H1 (cell line): ENCODE measurements around the gene LHPP. TPM values are rescaled to one million over a fixed set of nuclear protein-coding genes. Genes with fewer than 3 reads are reported as not detected.

Experiments used
- CTCF ChIA-PET: fragments of 300-600 bp; sonication (Branson Sonifier 250); formaldehyde crosslinking; loops from one replicate; lab custom pipeline; 2021; ENCODE audit not compliant: partially characterized antibody; lab: Charles Lee
- POLR2A ChIA-PET: fragments of 300-600 bp; sonication (Branson Sonifier 250); formaldehyde crosslinking; loops from one replicate; lab custom pipeline; 2021; ENCODE audit warnings: inconsistent platforms; ENCODE audit not compliant: partially characterized antibody; lab: Charles Lee
- DNase-seq, 2 experiments: peaks; one replicate each; pipeline versions ENCODE4 v3.0.0 to v3.0.0-alpha.2; 2010 to 2022; ENCODE audit warnings: low spot score in 2 of 2, low read depth in 1 of 2, mixed read lengths in 1 of 2
- FAIRE-seq: peaks from 2 replicates; lab custom pipeline; 2011; peaks lifted over from hg19 to GRCh38; lab: Jason Lieb, UNC
- H2AFZ ChIP-seq: 2 replicates; pipeline ENCODE4 v1.8.1; 2012; ENCODE audit warnings: low read length, inconsistent platforms
- H2AK5ac ChIP-seq: 2 replicates; pipeline ENCODE4 v1.6.1; 2013; ENCODE audit warnings: low read depth, low read length
- H2BK120ac ChIP-seq: replicated peaks from 2 replicates; pipeline ENCODE3; 2013; ENCODE audit warnings: low read depth, low read length, inconsistent platforms
- H2BK12ac ChIP-seq: 2 replicates; pipeline ENCODE4 v1.6.1; 2013; ENCODE audit warnings: low read depth, low read length
- H2BK15ac ChIP-seq: 2 replicates; pipeline ENCODE4 v1.6.1; 2013; ENCODE audit warnings: low read length
- H2BK20ac ChIP-seq: 2 replicates; pipeline ENCODE4 v1.6.1; 2013; ENCODE audit warnings: low read length
- H2BK5ac ChIP-seq: 2 replicates; pipeline ENCODE4 v1.6.1; 2013; ENCODE audit warnings: low read depth, low read length
- H3K14ac ChIP-seq: 2 replicates; pipeline ENCODE4 v1.6.1; 2013; ENCODE audit warnings: inconsistent platforms; ENCODE audit not compliant: insufficient read length
- H3K18ac ChIP-seq: 2 replicates; pipeline ENCODE4 v1.6.1; 2013; ENCODE audit warnings: low read length; ENCODE audit errors: extremely low read depth
- H3K23ac ChIP-seq: 2 replicates; pipeline ENCODE4 v1.6.1; 2013; ENCODE audit warnings: inconsistent platforms; ENCODE audit not compliant: insufficient read length
- H3K23me2 ChIP-seq: 2 replicates; pipeline ENCODE4 v1.6.1; 2013; ENCODE audit warnings: low read depth, low read length
- H3K27ac ChIP-seq: 2 replicates; pipeline ENCODE4 v1.6.1; 2011; ENCODE audit warnings: low read depth, low read length, inconsistent platforms
- H3K27me3 ChIP-seq, 4 experiments: replicated peaks in 1 of 4; 1 replicate in 1 of 4; 2 replicates in 3 of 4; pipeline versions ENCODE4 v1.6.1 to v1.8.1; 2011 to 2013; ENCODE audit warnings: low read length in 3 of 4, mild to moderate bottlenecking in 3 of 4, inconsistent platforms in 2 of 4, mixed read lengths in 2 of 4, moderate library complexity in 1 of 4; ENCODE audit not compliant: control insufficient read depth in 3 of 4, insufficient read depth in 3 of 4; ENCODE audit errors: extremely low read depth in 1 of 4
- H3K36me3 ChIP-seq, 4 experiments: 2 replicates each; pipeline versions ENCODE4 v1.6.1 to v1.8.1; 2011 to 2013; ENCODE audit warnings: mild to moderate bottlenecking in 4 of 4, low read length in 3 of 4, moderate library complexity in 2 of 4, control low read depth in 1 of 4, inconsistent platforms in 1 of 4; ENCODE audit not compliant: insufficient read depth in 4 of 4, control insufficient read depth in 2 of 4
- H3K4ac ChIP-seq: replicated peaks from 2 replicates; pipeline ENCODE3; 2013; ENCODE audit warnings: low read length, low read depth, mixed read lengths, inconsistent platforms; ENCODE audit not compliant: insufficient read length
- H3K4me1 ChIP-seq, 4 experiments: replicated peaks in 1 of 4; 1 replicate in 1 of 4; 2 replicates in 3 of 4; pipeline versions ENCODE4 v1.6.1 to v1.8.1; 2011 to 2013; ENCODE audit warnings: low read length in 3 of 4, inconsistent platforms in 2 of 4, mixed read lengths in 1 of 4; ENCODE audit not compliant: insufficient read depth in 4 of 4, control insufficient read depth in 3 of 4
- H3K4me2 ChIP-seq, 2 experiments: 2 replicates each; pipeline versions ENCODE4 v1.6.1 to v1.8.1; 2011 to 2013; ENCODE audit warnings: low read depth in 2 of 2, low read length in 2 of 2, control low read depth in 1 of 2, inconsistent platforms in 1 of 2, mild to moderate bottlenecking in 1 of 2; ENCODE audit not compliant: insufficient read depth in 1 of 2
- H3K4me3 ChIP-seq, 4 experiments: fragments of 200-600, 300-600 bp in 1 of 4; sonication (generic), shearing (Covaris generic), sonication (Bioruptor Twin) in 1 of 4; 2 replicates each; pipeline versions ENCODE4 v1.5.1 to v1.8.1; 2011 to 2016; ENCODE audit warnings: low read length in 4 of 4, low read depth in 3 of 4, control low read depth in 2 of 4, inconsistent platforms in 2 of 4, mild to moderate bottlenecking in 2 of 4, mixed read lengths in 1 of 4, moderate library complexity in 1 of 4; ENCODE audit not compliant: insufficient read depth in 2 of 4; ENCODE audit errors: extremely low read depth in 1 of 4
- H3K56ac ChIP-seq: replicated peaks from 2 replicates; pipeline ENCODE3; 2013; ENCODE audit warnings: low read depth, mild to moderate bottlenecking, mixed read lengths, low read length, inconsistent platforms; ENCODE audit not compliant: insufficient read length
- H3K79me1 ChIP-seq: 2 replicates; pipeline ENCODE4 v1.6.1; 2013; ENCODE audit warnings: low read depth, low read length, control low read depth
- H3K79me2 ChIP-seq, 2 experiments: 2 replicates each; pipeline versions ENCODE4 v1.6.1 to v1.8.1; 2012 to 2013; ENCODE audit warnings: low read length in 2 of 2, mild to moderate bottlenecking in 2 of 2, inconsistent platforms in 1 of 2; ENCODE audit not compliant: insufficient read depth in 2 of 2, control insufficient read depth in 1 of 2
- H3K9ac ChIP-seq, 4 experiments: replicated peaks in 1 of 4; 1 replicate in 1 of 4; 2 replicates in 3 of 4; pipeline versions ENCODE4 v1.6.1 to v1.8.1; 2011 to 2013; ENCODE audit warnings: low read depth in 3 of 4, low read length in 3 of 4, control low read depth in 2 of 4, mild to moderate bottlenecking in 2 of 4, moderate library complexity in 2 of 4, inconsistent platforms in 1 of 4; ENCODE audit errors: extremely low read depth in 1 of 4
- H3K9me3 ChIP-seq, 2 experiments: 2 replicates each; pipeline versions ENCODE4 v1.6.1 to v1.8.1; 2012 to 2013; ENCODE audit warnings: mild to moderate bottlenecking in 2 of 2, moderate library complexity in 2 of 2, control low read depth in 1 of 2, inconsistent platforms in 1 of 2, low read depth in 1 of 2, low read length in 1 of 2, mixed read lengths in 1 of 2; ENCODE audit not compliant: insufficient read depth in 2 of 2
- H4K20me1 ChIP-seq, 2 experiments: replicated peaks in 1 of 2; 2 replicates each; pipeline versions ENCODE3 to v1.8.1; 2011 to 2013; ENCODE audit warnings: inconsistent platforms in 2 of 2, low read length in 2 of 2, mild to moderate bottlenecking in 1 of 2; ENCODE audit not compliant: insufficient read depth in 2 of 2, control insufficient read depth in 1 of 2
- H4K5ac ChIP-seq: 2 replicates; pipeline ENCODE4 v1.6.1; 2013; ENCODE audit warnings: low read length, low read depth, mixed read lengths, inconsistent platforms; ENCODE audit not compliant: insufficient read length
- H4K8ac ChIP-seq: 2 replicates; pipeline ENCODE4 v1.8.0; 2013; ENCODE audit warnings: mild to moderate bottlenecking, moderate library complexity, low read length, inconsistent platforms; ENCODE audit not compliant: insufficient read depth; ENCODE audit errors: extremely low read depth
- H4K91ac ChIP-seq: replicated peaks from 2 replicates; pipeline ENCODE3; 2013; ENCODE audit warnings: low read length, mixed read lengths, inconsistent platforms; ENCODE audit not compliant: insufficient read length
- BACH1 ChIP-seq: IDR thresholded peaks from 2 replicates; pipeline ENCODE4 v1.6.1; 2012; ENCODE audit warnings: low read length, improper control_type of control experiment
- CHD2 ChIP-seq: IDR thresholded peaks from 2 replicates; pipeline ENCODE4 v1.6.1; 2012; ENCODE audit warnings: low read length, improper control_type of control experiment
- CREB1 ChIP-seq: IDR thresholded peaks from 2 replicates; pipeline ENCODE4 v1.6.1; 2012; ENCODE audit warnings: inconsistent platforms
- CTBP2 ChIP-seq: IDR thresholded peaks from 2 replicates; pipeline ENCODE4 v1.7.0; 2011; ENCODE audit warnings: borderline replicate concordance, mild to moderate bottlenecking, moderate library complexity, mixed read lengths, low read length; ENCODE audit not compliant: insufficient read depth, insufficient read length
- EZH2 ChIP-seq: fragments of 200-600 bp; sonication (generic); IDR thresholded peaks from 2 replicates; pipeline ENCODE4 v1.7.1; 2012; ENCODE audit warnings: low read depth, mild to moderate bottlenecking, moderate library complexity, low read length, inconsistent platforms; ENCODE audit not compliant: severe bottlenecking
- FOSL1 ChIP-seq: IDR thresholded peaks from 2 replicates; pipeline ENCODE4 v1.6.1; 2011; ENCODE audit warnings: mild to moderate bottlenecking, low read depth, low read length, moderate library complexity; ENCODE audit not compliant: insufficient read depth
- KDM5A ChIP-seq: fragments of 200-600 bp; IDR thresholded peaks from 2 replicates; pipeline ENCODE4 v1.7.1; 2012; ENCODE audit warnings: mild to moderate bottlenecking, low read length, inconsistent platforms, mixed read lengths
- MAFK ChIP-seq: IDR thresholded peaks from 2 replicates; pipeline ENCODE4 v1.6.1; 2012; ENCODE audit warnings: low read depth, mild to moderate bottlenecking, improper control_type of control experiment, low read length
- SAP30 ChIP-seq: fragments of 300-600 bp; sonication (generic); IDR thresholded peaks from 2 replicates; pipeline ENCODE4 v1.7.1; 2012; ENCODE audit warnings: low read length, moderate library complexity, mild to moderate bottlenecking, inconsistent platforms; ENCODE audit not compliant: insufficient read depth, insufficient replicate concordance
- SIN3A ChIP-seq, 2 experiments: IDR thresholded peaks in 1 of 2; conservative IDR thresholded peaks in 1 of 2; 2 replicates each; pipeline ENCODE4 v1.6.1; 2011 to 2012; ENCODE audit warnings: low read length in 2 of 2, improper control_type of control experiment in 1 of 2, low read depth in 1 of 2, mild to moderate bottlenecking in 1 of 2
- TBP ChIP-seq: IDR thresholded peaks from 2 replicates; pipeline ENCODE4 v1.6.1; 2011; ENCODE audit warnings: low read depth, low read length, improper control_type of control experiment
- TCF12 ChIP-seq: IDR thresholded peaks from 2 replicates; pipeline ENCODE4 v1.6.1; 2011; ENCODE audit warnings: low read depth, mild to moderate bottlenecking, low read length
- YY1 ChIP-seq: IDR thresholded peaks from 2 replicates; pipeline ENCODE4 v1.6.1; 2011; ENCODE audit warnings: low read depth, mild to moderate bottlenecking, low read length
- WGBS, 2 experiments: shearing (Covaris generic) in 1 of 2; methylation state at CpG; one replicate each; pipeline versions ENCODE4 v1.1.6 to v1.1.7; 2013 to 2015; ENCODE audit warnings: low lambda C conversion rate in 2 of 2, mixed read lengths in 2 of 2, inconsistent platforms in 1 of 2, low coverage in 1 of 2, missing lambda C conversion rate in 1 of 2; ENCODE audit not compliant: insufficient replicate concordance in 2 of 2, insufficient coverage in 1 of 2, insufficient read length in 1 of 2; ENCODE audit errors: extremely low coverage in 1 of 2, missing lambda C conversion rate in 1 of 2; 5-methylcytosine and 5-hydroxymethylcytosine counted together
- polyA plus RNA-seq, 7 experiments: library from polyadenylated mRNA; depleted of rRNA in 3 of 7; stranded (reverse) in 5 of 7; unstranded in 2 of 7; fragments of >200 nt in 5 of 7; fragments of 200-250 nt in 2 of 7; gene quantifications; 1 replicate in 5 of 7; 2 replicates in 1 of 7; 4 replicates in 1 of 7; pipeline versions ENCODE4 v1.2.1 to v1.2.3, GENCODE V29; 2011 to 2013; ENCODE audit warnings: missing spikeins in 2 of 7, mixed read lengths in 2 of 7
- total RNA-seq: library from RNA; stranded (reverse); fragmentation: NEBNext Ultra II Directional; extraction: Animal tissue kit (Norgen Biotek cat#: 25700); gene quantifications from 2 replicates; pipeline ENCODE4 v1.2.1, GENCODE V29; 2021
- TF ChIP-seq, protein P1 (sequence below): IDR thresholded peaks from 2 replicates; pipeline ENCODE4 v1.6.1; 2012; ENCODE audit warnings: inconsistent platforms

LHPP gene
- total and polyA plus RNA-seq, 2 of the 8 experiments (the other 6 are each of a cell fraction or from before 2014, with no cell fraction given), result 26.0 to 45.0 TPM

DNA sequence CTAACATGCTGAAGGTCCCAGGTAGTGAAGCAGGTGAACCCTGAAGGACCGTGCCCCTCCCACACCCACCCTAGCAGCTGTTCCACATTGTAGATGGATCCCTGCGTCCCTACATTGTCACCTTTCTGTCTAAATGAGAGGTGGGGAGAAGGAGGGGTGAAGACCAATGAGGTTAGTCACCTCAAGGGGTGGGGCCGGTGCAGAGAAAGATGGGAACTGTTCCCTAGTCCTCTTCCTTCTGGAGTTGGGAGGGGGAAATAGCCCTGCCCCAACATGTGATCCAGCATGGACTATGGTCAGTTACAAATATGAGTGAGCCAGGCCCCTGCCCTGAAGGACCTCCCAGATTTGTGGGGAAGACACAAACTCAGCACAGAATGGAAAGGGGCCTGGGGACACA, 124.5 kb downstream of the LHPP start:
- Histone ChIP-seq H3K4me2 (no peak overlapping the region), H3K14ac (no peak overlapping the region), H4K20me1 (peaks cover 0 to 2% of the 10 kb centered on the region in 2 experiments), H2BK120ac (no peak overlapping the region), H3K9ac (no peak overlapping the region), H2BK12ac (no peak overlapping the region), H3K56ac (no peak overlapping the region), H3K9me3 (0 out of 4 replicates have a peak, but pooled peaks cover 0 to 3% of the 10 kb centered on the region in 2 experiments), H3K23ac (no peak overlapping the region), H3K4ac (no peak overlapping the region), H3K23me2 (no peaks in the 10 kb centered on the region), H2BK5ac (no peak overlapping the region), H4K5ac (no peak overlapping the region), H2AK5ac (no peak overlapping the region), H3K4me3 (no peak overlapping the region), H3K4me1 (no peaks in the 10 kb centered on the region), H3K36me3 (no peaks in the 10 kb centered on the region), H3K18ac (no peak overlapping the region; the same call in 1 of the 2 replicates), H2BK15ac (no peak overlapping the region), H4K91ac (no peak overlapping the region), H2BK20ac (no peak overlapping the region), H2AFZ (no peak overlapping the region), H4K8ac (no peak overlapping the region)
- POLR2A ChIA-PET, result no interaction called here
- FAIRE-seq (no peak), DNase-seq (no peak)
- WGBS, 2 experiments, result 68% methylated on average over 3 of the region's 3 CpGs; no CpG with 5 or more reads in 1 of the 2 experiments
- CTCF ChIA-PET, result interaction anchor here (0.8 to 1.4 kb wide), 3 partner anchors 7 to 21 kb away, joined by 3 read pairs; no protein-coding TSS in a partner anchor
- TF ChIP-seq EZH2, result no peak
- TF ChIP-seq CHD2, result no peak
- TF ChIP-seq YY1, result no peak
- TF ChIP-seq, protein P1, sequence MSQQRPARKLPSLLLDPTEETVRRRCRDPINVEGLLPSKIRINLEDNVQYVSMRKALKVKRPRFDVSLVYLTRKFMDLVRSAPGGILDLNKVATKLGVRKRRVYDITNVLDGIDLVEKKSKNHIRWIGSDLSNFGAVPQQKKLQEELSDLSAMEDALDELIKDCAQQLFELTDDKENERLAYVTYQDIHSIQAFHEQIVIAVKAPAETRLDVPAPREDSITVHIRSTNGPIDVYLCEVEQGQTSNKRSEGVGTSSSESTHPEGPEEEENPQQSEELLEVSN, result no peak
- no peak for TF ChIP-seq FOSL1
- TF ChIP-seq TCF12, result no peak
- no peak for TF ChIP-seq MAFK
- TF ChIP-seq BACH1, result no peak
- TF ChIP-seq SAP30, result no peak
- no peak for TF ChIP-seq KDM5A
- no peak for TF ChIP-seq TBP
- TF ChIP-seq CTBP2, result no peak
- no peak for TF ChIP-seq SIN3A (conservative IDR thresholded peaks at IDR 0.05 in 1 of 2, IDR thresholded peaks at IDR 0.05 in 1 of 2; ENCODE audit: low read depth in 1 of 2, low read length in 2 of 2)
- no peak for TF ChIP-seq CREB1
- TF ChIP-seq, all 59 proteins: peak for 0
- no peak overlapping the region for H3K27ac ChIP-seq
- no peaks in the 10 kb centered on the region for H3K27me3 ChIP-seq
- no peaks in the 10 kb centered on the region for H3K79me2 ChIP-seq
- H3K79me1 ChIP-seq, result no peaks in the 10 kb centered on the region
